Renal cortical epithelial cell (primary cell): Measurements from ENCODE around the gene KHDC4. TPM values are rescaled to one million over a fixed set of nuclear protein-coding genes. Genes with fewer than 3 reads are reported as not detected.

Experiments
- DNase-seq: peaks from one replicate; pipeline ENCODE4 v3.0.0-alpha.2; 2011; ENCODE audit warnings: low read depth
- total RNA-seq: library from RNA; depleted of rRNA; stranded (reverse); fragments of >200 nt; gene quantifications from 2 replicates; pipeline ENCODE4 v1.2.3, GENCODE V29; 2014

KHDC4 gene
- total RNA-seq, 1 donor from 2014 or later, result 39.1 TPM

- no peak for DNase-seq
Measured at GRCh38 chr1:155969377-155969791, 35.2 kb upstream of the KHDC4 start.

GRCh38 chr1:155968670-155969069 lies 34.5 kb upstream of the KHDC4 start:
- DNase-seq, result no peak

GRCh38 chr1:155968051-155968400 lies 33.8 kb upstream of the KHDC4 start:
- no peak for DNase-seq

- DNase-seq, result no peak
Measured at GRCh38 chr1:155967341-155968050, 33.3 kb upstream of the KHDC4 start.

GRCh38 chr1:155966750-155967149 lies 32.5 kb upstream of the KHDC4 start:
- DNase-seq, result no peak

DNA sequence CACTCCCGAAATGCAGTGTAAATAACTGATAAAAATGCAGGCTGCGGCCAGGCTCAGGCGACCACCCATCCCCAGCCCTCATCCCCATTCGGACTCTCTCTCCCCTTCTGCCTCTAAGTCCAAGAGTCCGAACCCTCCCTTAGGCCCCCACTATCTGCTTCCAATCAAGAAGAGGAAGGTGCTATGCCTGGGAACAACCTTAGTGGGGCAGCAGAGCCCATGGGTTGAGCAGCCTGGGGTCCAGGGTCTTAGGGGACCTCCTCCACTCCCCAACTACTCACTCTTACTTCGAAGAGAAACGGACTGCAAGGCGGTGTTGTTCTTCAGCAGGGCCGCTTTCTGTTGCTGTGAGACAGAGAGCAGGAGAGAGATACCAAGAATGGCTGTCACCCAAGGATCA lies 31.9 kb upstream of the KHDC4 start:
- DNase-seq, result no peak

DNA sequence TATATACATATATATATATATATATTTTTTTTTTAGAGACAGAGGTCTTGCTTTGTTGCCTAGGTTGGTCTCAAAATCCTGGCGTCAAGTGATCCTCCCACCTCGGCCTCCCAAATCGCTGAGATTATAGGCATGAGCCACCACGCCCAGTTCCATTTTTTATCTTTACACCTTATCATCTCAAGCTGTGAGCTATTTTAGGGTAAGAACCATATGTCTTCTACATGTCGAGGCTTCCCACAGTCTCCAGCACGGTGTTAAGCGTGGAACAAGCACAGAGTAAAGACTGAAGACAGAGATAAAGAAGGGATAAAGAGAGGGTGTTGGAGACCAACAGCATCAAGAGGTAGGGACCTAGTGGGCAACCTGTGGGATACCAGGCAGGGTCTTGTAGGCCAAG lies 30.0 kb upstream of the KHDC4 start:
- DNase-seq, result no peak

GRCh38 chr1:155962599-155963211 lies 28.5 kb upstream of the KHDC4 start:
- DNase-seq, result peak; percentile 64

- peak; percentile 96 for DNase-seq
Measured at GRCh38 chr1:155961937-155962336, 27.7 kb upstream of the KHDC4 start.

DNA sequence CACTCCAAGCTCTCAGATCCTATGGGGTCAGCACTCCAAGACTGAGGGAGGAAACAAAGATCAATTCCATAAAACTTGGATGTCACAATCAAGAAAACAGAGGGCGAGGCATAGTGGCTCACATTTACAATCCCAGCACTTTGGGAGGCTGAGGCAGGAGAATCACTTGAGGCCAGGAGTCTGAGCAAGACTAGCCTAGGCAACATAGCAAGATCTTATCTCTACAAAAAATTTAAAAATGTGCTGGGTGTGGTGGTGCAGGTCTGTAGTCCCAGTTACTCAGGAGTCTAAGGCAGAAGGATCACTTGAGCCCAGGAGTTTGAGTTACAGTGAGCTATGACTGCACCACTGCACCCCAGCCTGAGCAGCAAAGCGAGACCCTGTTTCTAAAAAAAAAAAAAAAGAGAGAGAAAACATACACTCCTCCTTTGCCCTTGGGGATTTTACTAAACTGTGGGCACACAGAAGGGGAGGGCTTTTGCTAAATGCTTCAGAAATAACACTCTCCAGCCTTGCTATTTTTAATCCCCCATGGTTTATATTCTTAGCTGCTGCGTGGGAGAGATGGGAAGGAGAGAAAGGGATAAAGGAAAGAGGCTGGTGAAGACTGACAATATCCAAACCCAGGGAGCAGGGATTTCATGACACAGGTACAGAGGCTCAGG lies 26.0 kb upstream of the KHDC4 start:
- DNase-seq, result no peak

DNA sequence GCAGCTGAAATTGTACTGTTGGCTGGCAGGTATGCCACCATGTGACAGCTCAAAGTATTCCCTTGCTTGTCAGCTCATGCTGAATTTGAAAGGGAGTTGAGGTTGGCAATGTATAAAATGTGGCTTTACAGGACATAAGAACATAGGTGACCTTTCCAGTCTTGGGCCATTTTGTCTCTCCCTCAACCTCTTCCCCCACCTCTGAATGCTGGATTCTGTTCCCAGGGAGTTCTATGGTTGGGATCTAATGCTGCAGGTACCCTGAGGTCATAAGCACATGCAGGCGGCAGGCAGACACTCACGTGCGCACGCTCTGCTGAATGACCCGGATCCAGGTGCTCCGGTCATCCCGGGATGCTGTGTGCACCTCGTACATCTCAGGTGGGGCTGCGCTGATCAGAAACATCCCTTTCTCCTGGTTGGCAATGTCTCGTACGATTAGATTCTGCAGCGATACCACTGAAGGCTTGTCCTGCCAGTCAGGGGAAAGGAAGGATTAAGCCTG lies 23.2 kb upstream of the KHDC4 start:
- DNase-seq, result no peak

DNA sequence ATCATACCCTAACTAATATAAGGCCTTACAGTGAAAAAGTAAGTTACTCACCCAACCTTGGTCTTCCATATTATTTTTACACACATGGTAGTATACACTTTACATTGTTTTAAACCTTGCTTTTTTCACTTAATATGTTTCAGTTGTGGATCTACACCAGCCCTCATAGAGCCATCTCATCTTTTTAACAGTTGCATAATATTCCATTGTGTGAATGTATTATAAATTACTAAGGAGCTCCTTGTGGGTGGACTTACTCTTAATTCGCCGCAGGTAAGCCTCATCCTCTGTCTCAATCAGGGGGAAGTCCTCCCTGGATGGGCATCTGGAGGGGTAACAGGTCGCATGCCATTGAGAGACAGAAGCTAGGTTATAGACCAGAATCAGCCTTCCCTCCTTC lies 20.4 kb upstream of the KHDC4 start:
- DNase-seq, result no peak

DNA sequence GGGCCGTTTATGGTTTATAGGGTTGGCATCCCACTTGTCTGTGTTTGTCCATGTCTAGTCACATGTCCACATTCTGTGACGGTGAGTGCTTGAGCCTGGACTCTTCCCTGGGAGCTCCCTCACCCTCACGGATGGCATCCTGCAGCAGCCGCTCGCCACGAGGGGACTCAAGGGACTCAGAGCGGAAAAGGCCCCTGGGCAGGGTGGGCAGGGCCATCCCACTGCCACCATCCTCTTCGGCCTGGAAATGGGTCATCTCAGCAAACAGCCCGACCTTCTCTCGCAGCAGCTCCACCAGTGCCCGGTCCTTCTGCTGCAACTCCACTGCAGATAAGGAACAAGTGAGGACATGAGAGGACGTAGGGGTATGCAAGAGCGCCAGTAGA lies 18.3 kb upstream of the KHDC4 start:
- no peak for DNase-seq

DNA sequence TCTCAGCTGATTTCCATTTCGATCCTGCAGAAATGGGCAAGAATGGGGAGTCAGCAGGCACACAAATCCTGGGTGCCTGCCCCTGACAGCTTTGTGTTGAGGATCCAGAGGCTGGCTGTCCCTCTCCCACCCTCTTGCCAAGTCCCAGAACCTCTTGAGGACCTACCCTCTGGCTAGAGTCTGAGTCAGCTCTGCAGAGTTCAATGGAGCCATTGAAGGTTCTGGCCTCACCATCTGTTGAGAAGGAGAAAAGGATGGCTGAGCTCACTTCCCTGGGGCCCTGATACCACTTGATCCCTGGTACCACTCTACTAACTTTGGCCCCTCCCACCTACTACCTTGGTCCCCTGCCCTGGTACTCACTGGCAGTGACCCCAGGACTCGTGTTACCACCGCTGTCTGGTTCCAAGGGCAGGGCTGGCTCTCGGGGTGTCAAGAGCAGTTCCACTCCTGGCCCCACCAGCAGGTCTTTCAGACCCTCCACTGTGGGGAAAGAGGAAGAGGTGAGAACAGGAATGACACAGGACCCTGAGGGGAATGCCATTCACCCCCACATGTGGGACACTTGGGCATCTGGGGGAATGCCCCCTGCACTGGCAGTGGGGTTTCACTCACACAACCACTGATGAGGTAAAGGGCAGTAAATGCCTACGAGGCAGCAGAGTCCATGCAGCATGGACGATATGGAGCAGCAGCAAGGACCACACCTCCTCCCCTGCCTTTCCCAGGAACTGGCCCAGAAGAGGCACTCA lies 17.7 kb upstream of the KHDC4 start:
- DNase-seq, result no peak

- no peak for DNase-seq
Measured at GRCh38 chr1:155950829-155951228, 16.6 kb upstream of the KHDC4 start.

DNA sequence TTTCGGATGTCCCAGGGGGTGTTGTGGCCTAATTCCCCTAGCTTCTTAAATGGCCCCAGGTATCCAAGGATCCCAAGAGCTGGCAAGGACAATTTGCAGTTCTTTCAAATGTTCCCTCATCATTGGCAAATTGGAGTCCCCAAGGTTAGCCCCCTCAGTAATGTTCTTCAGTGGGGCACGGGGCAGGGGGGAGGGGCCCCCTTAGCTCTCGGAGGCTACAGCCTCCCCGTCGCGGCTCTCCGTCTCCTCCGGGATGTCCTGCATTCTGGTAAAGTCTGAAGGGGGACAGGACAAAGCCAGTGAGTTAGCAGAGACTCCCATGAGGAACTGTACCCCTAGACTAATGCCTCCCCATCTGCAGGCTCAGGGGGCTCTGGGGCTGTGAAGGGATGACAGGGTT lies 13.5 kb upstream of the KHDC4 start:
- DNase-seq, result no peak

- DNase-seq, result no peak
Measured at GRCh38 chr1:155947292-155947691, 13.1 kb upstream of the KHDC4 start.

- DNase-seq, result no peak
Measured at GRCh38 chr1:155946633-155947219, 12.5 kb upstream of the KHDC4 start.

DNA sequence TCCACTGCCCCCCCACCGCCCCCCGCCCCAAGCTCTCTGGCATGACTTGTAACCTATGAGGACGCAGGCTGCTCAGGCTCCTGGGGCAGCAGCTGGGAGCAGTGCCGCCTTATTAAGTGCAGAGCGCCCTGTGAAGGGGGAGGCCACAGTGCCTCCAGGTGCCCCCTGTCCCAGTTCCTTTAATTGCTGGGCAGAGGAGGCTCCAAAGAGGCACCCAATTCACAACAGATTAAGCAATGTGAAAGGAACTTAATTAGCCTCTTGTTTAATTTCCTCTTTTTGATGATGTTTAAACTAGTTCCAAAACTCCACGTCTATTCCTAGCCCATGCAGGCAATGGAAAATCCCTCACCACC lies 10.2 kb upstream of the KHDC4 start:
- no peak for DNase-seq

DNA sequence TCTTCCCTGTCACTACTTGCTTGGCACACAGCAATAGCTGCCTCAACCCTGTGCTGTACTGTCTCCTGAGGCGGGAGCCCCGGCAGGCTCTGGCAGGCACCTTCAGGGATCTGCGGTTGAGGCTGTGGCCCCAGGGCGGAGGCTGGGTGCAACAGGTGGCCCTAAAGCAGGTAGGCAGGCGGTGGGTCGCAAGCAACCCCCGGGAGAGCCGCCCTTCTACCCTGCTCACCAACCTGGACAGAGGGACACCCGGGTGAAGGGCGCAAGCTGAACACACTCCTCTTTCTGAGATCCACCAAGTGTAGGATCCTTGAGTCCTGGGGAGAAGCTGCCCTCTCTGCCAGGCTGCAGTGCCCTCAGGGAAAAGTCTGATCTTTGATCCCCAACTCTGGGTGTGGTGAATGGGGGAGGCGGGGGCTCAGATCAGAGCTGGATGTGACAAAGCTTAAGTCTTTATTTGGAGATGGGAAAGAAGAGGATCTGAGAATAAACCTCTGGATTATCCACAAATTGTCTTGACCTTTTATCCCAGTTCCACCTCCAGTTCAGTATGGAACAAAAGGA lies 8.4 kb upstream of the KHDC4 start:
- DNase-seq, result no peak

DNA sequence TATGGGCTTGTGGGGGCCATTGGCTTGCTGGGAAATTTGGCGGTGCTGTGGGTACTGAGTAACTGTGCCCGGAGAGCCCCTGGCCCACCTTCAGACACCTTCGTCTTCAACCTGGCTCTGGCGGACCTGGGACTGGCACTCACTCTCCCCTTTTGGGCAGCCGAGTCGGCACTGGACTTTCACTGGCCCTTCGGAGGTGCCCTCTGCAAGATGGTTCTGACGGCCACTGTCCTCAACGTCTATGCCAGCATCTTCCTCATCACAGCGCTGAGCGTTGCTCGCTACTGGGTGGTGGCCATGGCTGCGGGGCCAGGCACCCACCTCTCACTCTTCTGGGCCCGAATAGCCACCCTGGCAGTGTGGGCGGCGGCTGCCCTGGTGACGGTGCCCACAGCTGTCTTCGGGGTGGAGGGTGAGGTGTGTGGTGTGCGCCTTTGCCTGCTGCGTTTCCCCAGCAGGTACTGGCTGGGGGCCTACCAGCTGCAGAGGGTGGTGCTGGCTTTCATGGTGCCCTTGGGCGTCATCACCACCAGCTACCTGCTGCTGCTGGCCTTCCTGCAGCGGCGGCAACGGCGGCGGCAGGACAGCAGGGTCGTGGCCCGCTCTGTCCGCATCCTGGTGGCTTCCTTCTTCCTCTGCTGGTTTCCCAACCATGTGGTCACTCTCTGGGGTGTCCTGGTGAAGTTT lies 7.8 kb upstream of the KHDC4 start:
- DNase-seq, result no peak
